MCF 10A (cell line): ENCODE results near the gene MRPL53. TPM values are rescaled to one million over a fixed set of nuclear protein-coding genes. Genes with fewer than 3 reads are reported as not detected.
A peak's percentile ranks its signal among the peaks of the same experiment; 100 is the strongest.

Experiments
- BruUV-seq: library from RNA; stranded (reverse); fragments of 400-500 nt; replicated peaks from 2 replicates; lab custom pipeline; 2021; lab: Mats Ljungman, UMichigan
- CTCF ChIA-PET: fragments of 300-600 bp; sonication (Branson Sonifier 250); formaldehyde crosslinking; extraction: SDS; loops from one replicate; lab custom pipeline; 2021; ENCODE audit warnings: antibody characterized with exemption, inconsistent platforms; lab: Yijun Ruan, JAX
- POLR2A ChIA-PET: fragments of 300-600, 350-650 bp; sonication (Branson Sonifier 250); formaldehyde crosslinking; extraction: SDS; loops from one replicate; lab custom pipeline; 2020; ENCODE audit warnings: antibody characterized with exemption, inconsistent platforms; lab: Yijun Ruan, JAX
- DNase-seq: peaks from one replicate; pipeline ENCODE4 v3.0.0-alpha.2; 2018; ENCODE audit not compliant: unreplicated experiment
- H3K27ac Mint-ChIP-seq: one replicate; pipeline ENCODE4 v1.8.0; 2022; ENCODE audit warnings: mild to moderate bottlenecking, low read depth, mixed read lengths; ENCODE audit not compliant: unreplicated experiment
- H3K27me3 Mint-ChIP-seq: one replicate; pipeline ENCODE4 v1.8.0; 2022; ENCODE audit warnings: mixed read lengths; ENCODE audit not compliant: insufficient read depth, unreplicated experiment
- H3K36me3 Mint-ChIP-seq: one replicate; pipeline ENCODE4 v1.8.0; 2022; ENCODE audit warnings: mild to moderate bottlenecking, moderate library complexity, mixed read lengths; ENCODE audit not compliant: insufficient read depth, unreplicated experiment
- H3K4me1 Mint-ChIP-seq: one replicate; pipeline ENCODE4 v1.8.0; 2022; ENCODE audit warnings: mixed read lengths; ENCODE audit not compliant: insufficient read depth, unreplicated experiment
- H3K4me3 Mint-ChIP-seq: one replicate; pipeline ENCODE4 v1.8.0; 2022; ENCODE audit warnings: mild to moderate bottlenecking, moderate library complexity, mixed read lengths; ENCODE audit not compliant: unreplicated experiment
- H3K9me3 Mint-ChIP-seq: one replicate; pipeline ENCODE4 v1.8.0; 2022; ENCODE audit warnings: mixed read lengths; ENCODE audit not compliant: unreplicated experiment
- intact Hi-C: fragments of 100-400 bp; cut with micrococcal nuclease; formaldehyde crosslinking; loops from 2 replicates; pipeline ENCODE4 v1.14.1; 2022
- total RNA-seq: library from RNA; stranded (reverse); gene quantifications from 2 replicates; pipeline ENCODE4 v1.2.3, GENCODE V29; 2022
- TF ChIP-seq, protein P1 (sequence below): fragments of 200-600 bp; IDR thresholded peaks from one replicate; pipeline ENCODE4 v1.8.0; 2022; ENCODE audit warnings: antibody characterized with exemption, mild to moderate bottlenecking; ENCODE audit not compliant: unreplicated experiment

The MRPL53 gene
- total RNA-seq, 1 experiment from 2014 or later: 123 TPM

DNA sequence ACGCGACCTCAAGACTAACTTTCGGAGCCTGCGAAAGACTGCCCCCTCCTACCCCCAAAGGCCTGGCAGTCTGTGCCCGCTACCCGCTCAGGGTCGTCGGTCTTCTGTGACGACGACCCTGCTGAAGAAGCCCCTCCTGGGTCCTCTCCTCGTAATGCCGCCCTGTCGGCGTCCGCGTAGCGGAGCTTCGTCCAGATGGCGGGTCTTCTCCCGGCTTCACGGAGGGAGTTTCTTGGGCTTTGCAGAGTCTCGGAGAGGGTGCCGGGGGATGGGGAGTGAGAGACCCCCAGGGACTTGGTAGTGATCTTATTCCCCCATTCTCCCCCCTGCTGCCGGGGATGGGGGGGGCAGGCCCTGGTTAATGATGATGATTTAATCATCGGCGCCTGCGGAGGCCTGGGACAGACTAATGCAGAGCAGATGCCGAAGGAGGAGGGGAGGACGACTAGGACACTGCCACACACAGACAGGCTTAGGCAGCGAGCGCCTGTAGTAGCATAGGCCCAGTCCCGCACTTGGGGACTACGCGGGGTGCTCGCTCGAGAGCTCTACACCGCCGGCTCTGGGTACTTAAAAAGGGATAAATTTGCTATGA lies 35.5 kb upstream of the MRPL53 start:
- Mint-ChIP-seq H3K36me3 (peaks cover 45% of the 10 kb centered on the region), H3K27ac (peak overlapping the region; percentile 98), H3K4me1 (peaks cover 28% of the 10 kb centered on the region), H3K4me3 (peak overlapping the region; percentile 88), H3K9me3 (no peaks in the 10 kb centered on the region), H3K27me3 (no peaks in the 10 kb centered on the region)
- intact Hi-C loops: loop anchor here (1.0 kb wide), 2 partner anchors 21 to 79 kb away; partner anchors contain the start of genes AUP1 and HTRA2
- TF ChIP-seq, protein P1, sequence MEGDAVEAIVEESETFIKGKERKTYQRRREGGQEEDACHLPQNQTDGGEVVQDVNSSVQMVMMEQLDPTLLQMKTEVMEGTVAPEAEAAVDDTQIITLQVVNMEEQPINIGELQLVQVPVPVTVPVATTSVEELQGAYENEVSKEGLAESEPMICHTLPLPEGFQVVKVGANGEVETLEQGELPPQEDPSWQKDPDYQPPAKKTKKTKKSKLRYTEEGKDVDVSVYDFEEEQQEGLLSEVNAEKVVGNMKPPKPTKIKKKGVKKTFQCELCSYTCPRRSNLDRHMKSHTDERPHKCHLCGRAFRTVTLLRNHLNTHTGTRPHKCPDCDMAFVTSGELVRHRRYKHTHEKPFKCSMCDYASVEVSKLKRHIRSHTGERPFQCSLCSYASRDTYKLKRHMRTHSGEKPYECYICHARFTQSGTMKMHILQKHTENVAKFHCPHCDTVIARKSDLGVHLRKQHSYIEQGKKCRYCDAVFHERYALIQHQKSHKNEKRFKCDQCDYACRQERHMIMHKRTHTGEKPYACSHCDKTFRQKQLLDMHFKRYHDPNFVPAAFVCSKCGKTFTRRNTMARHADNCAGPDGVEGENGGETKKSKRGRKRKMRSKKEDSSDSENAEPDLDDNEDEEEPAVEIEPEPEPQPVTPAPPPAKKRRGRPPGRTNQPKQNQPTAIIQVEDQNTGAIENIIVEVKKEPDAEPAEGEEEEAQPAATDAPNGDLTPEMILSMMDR: no peak
- ChIA-PET CTCF (interaction anchor here (1.0 to 3.5 kb wide), 3 partner anchors 11 to 79 kb away, joined by 3 to 18 read pairs (median 16); partner anchors contain the start of genes CCDC142 and TTC31), POLR2A (interaction anchor here (0.6 to 8.6 kb wide), 12 partner anchors 9 to 362 kb away, joined by 3 to 135 read pairs (median 4); partner anchors contain the start of genes AUP1, CCDC142, DQX1 and HTRA2)
- BruUV-seq: TSS peak; percentile 78
- peak; percentile 24 for DNase-seq

DNA sequence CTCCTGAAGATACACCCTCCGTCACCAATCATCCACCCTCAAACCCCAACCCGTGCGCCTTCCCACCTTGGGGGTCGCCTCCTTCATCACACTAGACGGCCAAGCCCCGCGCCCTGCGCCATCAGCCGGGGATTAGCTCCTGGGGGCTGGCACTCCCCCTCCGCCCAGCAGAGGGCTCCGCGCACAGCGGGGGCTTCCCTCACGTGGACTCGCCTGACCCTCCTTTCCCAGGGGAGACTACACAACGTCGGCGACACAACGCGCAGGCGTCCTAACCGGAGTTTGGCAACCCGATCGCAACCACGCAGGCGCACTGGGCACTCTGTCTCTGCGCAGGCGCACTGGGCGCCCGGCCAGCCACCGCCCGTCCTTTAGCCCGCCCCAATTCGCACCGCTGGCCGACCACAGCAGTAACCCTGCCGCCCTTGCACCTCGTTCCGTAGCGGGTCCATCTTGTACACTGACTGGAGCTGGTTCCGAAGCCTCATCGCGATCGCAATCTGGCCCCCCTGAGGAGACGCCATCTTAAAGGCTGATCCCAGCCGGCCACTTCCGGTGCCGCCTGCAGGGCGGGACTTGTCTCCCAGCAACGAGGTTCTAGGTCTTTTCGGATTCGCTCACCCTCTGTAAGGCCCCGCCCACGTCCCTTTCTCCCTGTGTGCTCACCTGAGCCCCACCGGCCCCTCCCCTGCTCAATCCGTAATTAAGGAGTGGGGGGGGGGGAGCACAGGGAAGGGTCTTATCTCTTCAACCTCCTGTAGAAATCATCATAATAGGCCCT lies 34.9 kb upstream of the MRPL53 start, which contains the start of gene PCGF1:
TSS of gene PCGF1 (minus strand) at position 551 of the 781 bp plus-strand sequence. CDS start at position 524, 27 bp downstream.
- H3K36me3 Mint-ChIP-seq: peaks cover 46% of the 10 kb centered on the region
- no peaks in the 10 kb centered on the region for H3K27me3 Mint-ChIP-seq
- peak within 1 kb of the TSS; percentile 98 for H3K27ac Mint-ChIP-seq
- peak within 1 kb of the TSS; percentile 88 for H3K4me3 Mint-ChIP-seq
- BruUV-seq: no TSS peak
- intact Hi-C loops: loop anchor here (1.0 kb wide), 2 partner anchors 22 to 80 kb away; partner anchors contain the start of genes AUP1 and HTRA2
- CTCF ChIA-PET: interaction anchor here (1.1 to 3.5 kb wide), 5 partner anchors 13 to 79 kb away, joined by 4 to 18 read pairs (median 5); partner anchors contain the start of genes CCDC142 and TTC31
- POLR2A ChIA-PET: interaction anchor here (0.6 to 8.6 kb wide), 19 partner anchors 9 to 1264 kb away, joined by 3 to 135 read pairs (median 4); partner anchors contain the start of genes AUP1, CCDC142, DQX1 and HTRA2
- no peaks in the 10 kb centered on the region for H3K9me3 Mint-ChIP-seq
- H3K4me1 Mint-ChIP-seq: peaks cover 28% of the 10 kb centered on the region
- TF ChIP-seq, protein P1: no peak
- DNase-seq: peak; percentile 98

DNA sequence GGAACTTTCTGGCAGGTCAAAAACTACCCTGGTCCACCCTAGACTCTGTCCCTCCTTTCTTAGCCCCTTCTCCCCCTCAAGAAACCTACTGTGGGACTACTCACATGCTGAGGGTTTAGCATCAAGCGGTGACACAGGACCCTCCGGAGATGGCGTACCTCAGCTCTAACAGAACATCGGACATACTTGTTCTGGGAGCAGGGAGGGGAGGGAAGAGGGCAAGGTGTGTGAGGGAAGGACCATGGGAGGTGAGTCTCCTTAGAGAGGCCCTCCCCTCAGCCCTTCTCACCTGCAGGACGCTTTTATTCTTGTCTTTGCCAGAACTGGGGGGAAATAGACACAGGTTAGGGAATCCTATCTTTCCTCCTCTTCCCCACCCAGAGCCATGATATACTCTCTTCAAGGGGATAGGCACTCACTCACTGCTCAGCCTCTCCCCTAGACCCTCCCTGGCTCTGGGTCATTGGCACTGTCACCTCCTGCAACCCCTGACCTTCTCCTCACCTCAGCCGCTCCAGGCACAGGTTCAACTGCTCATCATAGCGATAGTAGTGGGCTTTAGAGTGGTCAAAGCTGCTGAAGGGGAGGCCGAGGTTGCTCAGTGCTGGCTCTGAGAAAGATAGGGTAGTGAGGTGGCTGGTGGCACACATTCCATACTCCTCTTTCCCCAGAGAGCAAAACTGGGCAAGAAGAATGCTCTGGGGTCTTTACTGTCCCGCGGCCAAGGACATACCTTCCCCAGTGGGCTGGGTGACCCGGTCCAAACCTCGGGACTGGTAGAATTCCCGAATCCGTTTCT lies 33.2 kb upstream of the MRPL53 start:
- Mint-ChIP-seq H3K4me3 (peak overlapping the region; percentile 88), H3K27me3 (no peaks in the 10 kb centered on the region), H3K36me3 (peaks cover 46% of the 10 kb centered on the region), H3K4me1 (peaks cover 28% of the 10 kb centered on the region), H3K9me3 (no peaks in the 10 kb centered on the region), H3K27ac (no peak overlapping the region)
- CTCF ChIA-PET: interaction anchor here (0.6 to 3.5 kb wide), 7 partner anchors 15 to 1049 kb away, joined by 3 to 18 read pairs (median 4); partner anchors contain the start of genes CCDC142 and TTC31
- TF ChIP-seq, protein P1: no peak
- BruUV-seq: no TSS peak
- POLR2A ChIA-PET: interaction anchor here (0.6 to 8.6 kb wide), 7 partner anchors 13 to 326 kb away, joined by 3 to 135 read pairs (median 6); partner anchors contain the start of genes AUP1, DQX1, HTRA2 and RTKN
- intact Hi-C loops: no loop called here
- no peak for DNase-seq
